ENCODE results near the gene RPS23. TPM values are rescaled to one million over a fixed set of nuclear protein-coding genes. Genes with fewer than 3 reads are reported as not detected.
"Not testable (repeated sequence)": the region's sequence is repeated elsewhere in the genome, so short reads cannot be mapped to it uniquely, and the experiment has no call there.

The RPS23 gene
- total RNA-seq, 2 donors from 2014 or later, result 3,104 to 3,340 TPM

- Mint-ChIP-seq H3K27me3 (no peaks in the 10 kb centered on the region), H3K27ac (no peak overlapping the region), H3K9me3 (no peaks in the 10 kb centered on the region), H3K4me1 (peaks cover 29% of the 10 kb centered on the region), H3K4me3 (peak overlapping the region; percentile 96), H3K36me3 (ENCODE audit: low read depth) (peaks cover 76% of the 10 kb centered on the region)
- no peak for ATAC-seq (replicated peaks)
Observed at GRCh38 chr5:82275216-82275664, 2.9 kb downstream of the RPS23 start.

DNA sequence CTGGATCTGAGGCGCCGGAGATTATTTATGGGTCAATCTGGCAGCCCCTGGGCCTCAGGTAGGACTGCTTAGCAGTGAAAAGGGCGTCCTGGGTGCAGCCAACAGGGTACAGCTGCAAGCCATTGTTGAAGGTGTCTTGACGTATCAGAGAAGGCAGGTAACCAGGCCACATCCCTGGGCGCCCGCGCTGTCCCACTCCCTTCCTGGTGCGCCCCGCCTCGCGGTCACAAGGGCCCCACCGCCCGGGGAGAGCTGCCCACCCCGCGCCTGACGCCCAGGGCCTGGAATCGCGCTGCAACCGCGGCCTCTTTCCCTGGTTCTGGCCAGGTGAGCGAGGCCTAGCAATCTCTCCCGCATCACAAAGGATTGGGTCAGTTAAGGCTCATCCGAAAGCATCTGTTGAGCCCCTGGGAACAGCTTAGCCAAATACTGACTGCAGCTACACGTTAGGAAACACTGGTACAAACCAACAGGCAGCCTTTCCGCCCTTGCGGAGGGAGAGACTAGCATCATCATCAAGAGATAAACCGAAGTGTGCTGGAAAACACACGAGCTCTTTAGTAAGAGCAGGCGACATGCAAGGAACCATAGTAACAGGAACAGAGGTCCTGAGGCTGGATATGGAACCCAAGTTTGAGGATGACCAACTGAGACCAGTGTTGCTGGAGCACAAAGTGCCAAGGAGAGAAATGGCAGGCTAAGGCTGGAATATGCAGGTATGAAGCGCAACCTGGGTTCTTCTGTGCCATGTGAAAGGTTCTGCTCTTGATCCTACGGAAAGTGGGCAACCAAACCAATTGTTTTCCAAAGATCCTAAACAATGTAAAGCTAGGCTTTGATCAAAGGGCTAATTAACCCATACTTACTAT is 3.6 kb downstream of the RPS23 start:
- Mint-ChIP-seq H3K27ac (peak overlapping the region; percentile 82), H3K9me3 (no peaks in the 10 kb centered on the region), H3K27me3 (no peaks in the 10 kb centered on the region), H3K4me3 (peak overlapping the region; percentile 96), H3K4me1 (peaks cover 23% of the 10 kb centered on the region), H3K36me3 (ENCODE audit: low read depth) (peaks cover 82% of the 10 kb centered on the region)
- no peak for ATAC-seq (replicated peaks)

GRCh38 chr5:82273426-82273825 is 4.7 kb downstream of the RPS23 start:
- not testable (repeated sequence) for ATAC-seq (replicated peaks); H3K27me3 Mint-ChIP-seq; H3K9me3 Mint-ChIP-seq
- H3K4me3 Mint-ChIP-seq, result peak overlapping the region; percentile 68
- H3K36me3 Mint-ChIP-seq (ENCODE audit: low read depth), result peaks cover 87% of the 10 kb centered on the region
- peak overlapping the region; percentile 82 for H3K27ac Mint-ChIP-seq
- peaks cover 16% of the 10 kb centered on the region for H3K4me1 Mint-ChIP-seq

DNA sequence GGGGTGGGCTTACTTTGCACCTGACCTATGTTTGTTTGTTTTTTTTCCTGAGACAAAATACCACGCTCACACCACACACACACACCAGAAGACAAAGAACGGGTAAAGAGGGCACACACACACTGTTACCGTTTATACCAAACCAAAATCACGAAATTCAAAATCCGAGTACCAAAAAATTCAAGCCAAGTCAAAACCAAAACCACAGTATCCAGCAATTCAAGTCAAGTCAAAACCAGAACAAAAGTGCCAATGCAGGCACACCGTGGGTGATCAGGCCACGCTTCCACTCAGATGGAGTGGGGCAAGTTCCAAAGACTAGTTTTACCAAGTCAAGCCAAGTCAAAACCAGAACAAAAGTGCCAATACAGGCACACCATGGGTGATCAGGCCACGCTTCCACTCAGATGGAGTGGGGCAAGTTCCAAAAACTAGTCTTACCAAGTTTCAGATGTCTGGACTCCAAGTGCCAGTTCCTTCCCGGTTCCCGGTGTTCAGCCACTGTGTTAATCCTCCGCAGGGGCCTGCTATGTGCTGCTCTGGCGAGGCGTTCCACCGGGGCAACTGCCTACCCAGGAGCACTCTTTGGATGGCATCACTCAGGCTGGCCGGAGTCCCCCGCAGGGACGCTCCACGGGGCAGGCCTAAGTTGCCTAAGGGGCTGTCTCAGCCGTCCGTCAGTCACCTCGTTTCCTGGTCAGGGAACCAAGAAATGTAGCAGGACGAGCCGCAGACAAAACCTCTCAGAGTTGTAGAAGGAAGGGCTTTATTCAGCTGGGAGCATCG is 5.4 kb downstream of the RPS23 start:
- Mint-ChIP-seq H3K4me3 (peak overlapping the region; percentile 68), H3K4me1 (peaks cover 13% of the 10 kb centered on the region), H3K36me3 (ENCODE audit: low read depth) (peaks cover 80% of the 10 kb centered on the region), H3K27ac (peak overlapping the region; percentile 82)
- not testable (repeated sequence) for H3K9me3 Mint-ChIP-seq; ATAC-seq (replicated peaks); H3K27me3 Mint-ChIP-seq

DNA sequence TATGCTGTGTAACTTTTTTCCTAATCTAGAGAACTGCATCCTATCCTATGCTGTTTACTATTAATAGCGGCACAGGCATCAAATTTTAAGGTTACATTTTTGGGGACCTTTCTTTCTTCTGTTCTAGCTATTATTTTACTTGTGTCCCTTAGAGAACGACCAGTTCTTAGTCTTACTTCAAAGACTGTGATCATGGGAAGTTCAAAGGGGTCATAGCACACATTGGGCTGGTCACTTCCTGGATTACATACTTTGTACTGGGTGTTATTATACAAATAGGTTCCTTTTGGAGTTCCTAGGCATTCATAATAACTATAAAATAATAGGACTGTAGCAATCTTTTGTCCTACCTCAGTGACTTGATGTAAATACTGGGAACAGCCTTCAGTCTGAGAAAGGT is 8.8 kb downstream of the RPS23 start:
- H3K9me3 Mint-ChIP-seq; H3K4me3 Mint-ChIP-seq; H3K4me1 Mint-ChIP-seq; H3K27ac Mint-ChIP-seq; H3K27me3 Mint-ChIP-seq; ATAC-seq (replicated peaks): not testable (repeated sequence)
- peaks cover 46% of the 10 kb centered on the region for H3K36me3 Mint-ChIP-seq (ENCODE audit: low read depth)

- not testable (repeated sequence) for H3K4me3 Mint-ChIP-seq; H3K4me1 Mint-ChIP-seq; H3K27ac Mint-ChIP-seq; H3K27me3 Mint-ChIP-seq; H3K9me3 Mint-ChIP-seq; ATAC-seq (replicated peaks)
- peaks cover 28% of the 10 kb centered on the region for H3K36me3 Mint-ChIP-seq (ENCODE audit: low read depth)
Observed at GRCh38 chr5:82267297-82267933, 10.7 kb downstream of the RPS23 start.

GRCh38 chr5:82265047-82265446 is 13.1 kb downstream of the RPS23 start:
- peaks cover 3% of the 10 kb centered on the region for H3K4me1 Mint-ChIP-seq
- no peak overlapping the region for H3K27ac Mint-ChIP-seq
- no peak overlapping the region for H3K4me3 Mint-ChIP-seq
- no peak for ATAC-seq (replicated peaks)
- H3K9me3 Mint-ChIP-seq, result no peaks in the 10 kb centered on the region
- H3K36me3 Mint-ChIP-seq (ENCODE audit: low read depth), result peaks cover 14% of the 10 kb centered on the region
- H3K27me3 Mint-ChIP-seq, result no peaks in the 10 kb centered on the region

- H3K4me1 Mint-ChIP-seq, result no peaks in the 10 kb centered on the region
- no peaks in the 10 kb centered on the region for H3K9me3 Mint-ChIP-seq
- no peaks in the 10 kb centered on the region for H3K27me3 Mint-ChIP-seq
- H3K4me3 Mint-ChIP-seq, result no peak overlapping the region
- H3K36me3 Mint-ChIP-seq (ENCODE audit: low read depth), result no peaks in the 10 kb centered on the region
- H3K27ac Mint-ChIP-seq, result peak overlapping the region; percentile 57
- ATAC-seq (replicated peaks), result no peak
Observed at GRCh38 chr5:82259172-82259800, 18.9 kb downstream of the RPS23 start.

GRCh38 chr5:82257729-82258128 is 20.4 kb downstream of the RPS23 start:
- no peaks in the 10 kb centered on the region for H3K4me1 Mint-ChIP-seq
- ATAC-seq (replicated peaks), result no peak
- no peaks in the 10 kb centered on the region for H3K9me3 Mint-ChIP-seq
- H3K27ac Mint-ChIP-seq, result peak overlapping the region; percentile 7
- no peaks in the 10 kb centered on the region for H3K36me3 Mint-ChIP-seq (ENCODE audit: low read depth)
- no peaks in the 10 kb centered on the region for H3K27me3 Mint-ChIP-seq
- H3K4me3 Mint-ChIP-seq, result no peak overlapping the region

DNA sequence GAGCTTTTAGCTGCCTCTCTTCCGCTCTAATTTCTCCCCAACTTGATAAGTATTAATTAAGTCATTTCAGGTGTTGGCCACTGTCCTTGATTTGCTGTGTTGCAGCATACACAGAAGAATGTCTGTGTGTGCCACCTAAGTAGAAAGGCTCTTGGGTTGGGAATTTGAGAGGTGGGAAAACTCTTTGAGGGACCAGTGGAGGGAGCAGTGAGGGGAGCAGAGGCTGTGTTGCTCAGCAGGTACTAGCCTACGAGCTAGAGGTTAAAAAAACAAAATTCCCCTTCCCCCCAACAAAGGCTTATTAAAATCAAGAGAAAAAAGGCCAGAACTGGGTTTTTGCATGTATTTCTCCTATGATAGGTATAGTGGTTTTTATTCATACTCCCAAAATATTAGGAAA is 20.9 kb downstream of the RPS23 start:
- Mint-ChIP-seq H3K4me1 (no peaks in the 10 kb centered on the region), H3K9me3 (no peaks in the 10 kb centered on the region), H3K27ac (peak overlapping the region; percentile 7), H3K4me3 (no peak overlapping the region), H3K36me3 (ENCODE audit: low read depth) (no peaks in the 10 kb centered on the region), H3K27me3 (no peaks in the 10 kb centered on the region)
- no peak for ATAC-seq (replicated peaks)

GRCh38 chr5:82255844-82256243 is 22.3 kb downstream of the RPS23 start:
- no peaks in the 10 kb centered on the region for H3K36me3 Mint-ChIP-seq (ENCODE audit: low read depth)
- peak overlapping the region; percentile 56 for H3K27ac Mint-ChIP-seq
- H3K4me3 Mint-ChIP-seq, result no peak overlapping the region
- H3K4me1 Mint-ChIP-seq, result no peaks in the 10 kb centered on the region
- H3K27me3 Mint-ChIP-seq, result no peaks in the 10 kb centered on the region
- H3K9me3 Mint-ChIP-seq, result no peaks in the 10 kb centered on the region
- peak; percentile 87 for ATAC-seq (replicated peaks)

- ATAC-seq (replicated peaks), result no peak
- Mint-ChIP-seq H3K9me3 (peaks cover 5% of the 10 kb centered on the region), H3K36me3 (ENCODE audit: low read depth) (no peaks in the 10 kb centered on the region), H3K4me1 (no peaks in the 10 kb centered on the region), H3K27me3 (no peaks in the 10 kb centered on the region), H3K27ac (no peak overlapping the region), H3K4me3 (no peak overlapping the region)
Observed at GRCh38 chr5:82252744-82253143, 25.4 kb downstream of the RPS23 start.

- H3K9me3 Mint-ChIP-seq, result peaks cover 12% of the 10 kb centered on the region
- H3K4me3 Mint-ChIP-seq, result no peak overlapping the region
- ATAC-seq (replicated peaks), result no peak
- H3K27ac Mint-ChIP-seq, result no peak overlapping the region
- H3K36me3 Mint-ChIP-seq (ENCODE audit: low read depth), result no peaks in the 10 kb centered on the region
- no peaks in the 10 kb centered on the region for H3K27me3 Mint-ChIP-seq
- H3K4me1 Mint-ChIP-seq, result no peaks in the 10 kb centered on the region
Observed at GRCh38 chr5:82246960-82247574, 31.1 kb downstream of the RPS23 start.

Data from activated T-helper 17 cell treated with anti-CD3 and anti-CD28 coated beads, Interleukin-2, amount 50 U/mL, for 72 hours (primary cell).